HEK293 (cell line): ENCODE measurements around the gene DND1.

Experiments
- ATF2 ChIP-seq: fragments of 450-650 bp; formaldehyde crosslinking; IDR thresholded peaks from 2 replicates; pipeline ENCODE4 v1.5.1; 2016; ENCODE audit warnings: missing biosample characterization, missing genetic modification characterization, low read depth
- GFI1B ChIP-seq: fragments of 450-650 bp; formaldehyde crosslinking; IDR thresholded peaks from 2 replicates; pipeline ENCODE4 v1.5.1; 2016; ENCODE audit warnings: missing biosample characterization, missing genetic modification characterization
- HOXA7 ChIP-seq: sonication (generic); formaldehyde crosslinking; IDR thresholded peaks from 2 replicates; pipeline ENCODE4 v1.8.1; 2022; ENCODE audit warnings: missing genetic modification reagents, borderline replicate concordance
- KLF8 ChIP-seq: fragments of 450-650 bp; formaldehyde crosslinking; IDR thresholded peaks from 2 replicates; pipeline ENCODE4 v1.5.1; 2016; ENCODE audit warnings: missing biosample characterization, missing genetic modification characterization
- OVOL3 ChIP-seq: fragments of 450-650 bp; formaldehyde crosslinking; IDR thresholded peaks from 2 replicates; pipeline ENCODE4 v1.5.1; 2016; ENCODE audit warnings: missing biosample characterization, missing genetic modification characterization
- SCRT2 ChIP-seq: fragments of 450-650 bp; formaldehyde crosslinking; IDR thresholded peaks from 2 replicates; pipeline ENCODE4 v1.5.1; 2016; ENCODE audit warnings: missing biosample characterization, missing genetic modification characterization
- WT1 ChIP-seq: fragments of 450-650 bp; formaldehyde crosslinking; IDR thresholded peaks from 2 replicates; pipeline ENCODE4 v1.5.1; 2016; ENCODE audit warnings: missing biosample characterization, missing genetic modification characterization
- ZBTB10 ChIP-seq: fragments of 450-650 bp; formaldehyde crosslinking; IDR thresholded peaks from 2 replicates; pipeline ENCODE4 v1.5.1; 2016; ENCODE audit warnings: missing biosample characterization, missing genetic modification characterization
- ZBTB7A ChIP-seq: fragments of 450-650 bp; formaldehyde crosslinking; IDR thresholded peaks from 2 replicates; pipeline ENCODE4 v1.5.1; 2016; ENCODE audit warnings: low read depth, missing biosample characterization, missing genetic modification characterization
- ZEB2 ChIP-seq: fragments of 450-650 bp; formaldehyde crosslinking; IDR thresholded peaks from 2 replicates; pipeline ENCODE4 v1.5.1; 2016; ENCODE audit warnings: missing biosample characterization, missing genetic modification characterization
- ZFP37 ChIP-seq: fragments of 450-650 bp; formaldehyde crosslinking; IDR thresholded peaks from 2 replicates; pipeline ENCODE4 v1.5.1; 2016; ENCODE audit warnings: missing biosample characterization, missing genetic modification characterization
- ZFP69B ChIP-seq: fragments of 450-650 bp; formaldehyde crosslinking; IDR thresholded peaks from 2 replicates; pipeline ENCODE4 v1.5.1; 2016; ENCODE audit warnings: missing biosample characterization, missing genetic modification characterization
- ZNF114 ChIP-seq: fragments of 450-650 bp; formaldehyde crosslinking; IDR thresholded peaks from 2 replicates; pipeline ENCODE4 v1.5.0; 2017; ENCODE audit warnings: missing biosample characterization, missing genetic modification characterization
- ZNF121 ChIP-seq: fragments of 450-650 bp; formaldehyde crosslinking; IDR thresholded peaks from 2 replicates; pipeline ENCODE4 v1.5.1; 2016; ENCODE audit warnings: missing biosample characterization, missing genetic modification characterization
- ZNF146 ChIP-seq: fragments of 450-650 bp; formaldehyde crosslinking; IDR thresholded peaks from 2 replicates; pipeline ENCODE4 v1.5.1; 2016; ENCODE audit warnings: missing biosample characterization, missing genetic modification characterization
- ZNF148 ChIP-seq: fragments of 450-650 bp; formaldehyde crosslinking; IDR thresholded peaks from 2 replicates; pipeline ENCODE4 v1.5.0; 2017; ENCODE audit warnings: missing biosample characterization, missing genetic modification characterization, borderline replicate concordance
- ZNF174 ChIP-seq: fragments of 450-650 bp; formaldehyde crosslinking; IDR thresholded peaks from 2 replicates; pipeline ENCODE4 v1.5.0; 2017; ENCODE audit warnings: missing biosample characterization, mild to moderate bottlenecking, missing genetic modification characterization
- ZNF214 ChIP-seq: fragments of 450-650 bp; formaldehyde crosslinking; IDR thresholded peaks from 2 replicates; pipeline ENCODE4 v1.5.1; 2017; ENCODE audit warnings: missing biosample characterization, mild to moderate bottlenecking, missing genetic modification characterization, borderline replicate concordance
- ZNF302 ChIP-seq: fragments of 450-650 bp; formaldehyde crosslinking; IDR thresholded peaks from 2 replicates; pipeline ENCODE4 v1.5.1; 2016; ENCODE audit warnings: missing biosample characterization, missing genetic modification characterization, low read depth
- ZNF366 ChIP-seq: fragments of 450-650 bp; formaldehyde crosslinking; conservative IDR thresholded peaks from 2 replicates; pipeline ENCODE4 v1.5.1; 2016; ENCODE audit warnings: missing biosample characterization, missing genetic modification characterization
- ZNF426 ChIP-seq: fragments of 450-650 bp; formaldehyde crosslinking; IDR thresholded peaks from 2 replicates; pipeline ENCODE4 v1.5.1; 2017; ENCODE audit warnings: missing biosample characterization, missing genetic modification characterization, mild to moderate bottlenecking, inconsistent platforms, moderate library complexity
- ZNF548 ChIP-seq: fragments of 450-650 bp; formaldehyde crosslinking; IDR thresholded peaks from 2 replicates; pipeline ENCODE4 v1.5.1; 2016; ENCODE audit warnings: missing biosample characterization, missing genetic modification characterization
- ZNF571 ChIP-seq: fragments of 450-650 bp; formaldehyde crosslinking; IDR thresholded peaks from 2 replicates; pipeline ENCODE4 v1.5.0; 2017; ENCODE audit warnings: missing biosample characterization, missing genetic modification characterization
- ZNF585B ChIP-seq: fragments of 450-650 bp; formaldehyde crosslinking; IDR thresholded peaks from 2 replicates; pipeline ENCODE4 v1.5.1; 2016; ENCODE audit warnings: missing biosample characterization, missing genetic modification characterization
- ZNF600 ChIP-seq: fragments of 450-650 bp; formaldehyde crosslinking; IDR thresholded peaks from 2 replicates; pipeline ENCODE4 v1.5.1; 2016; ENCODE audit warnings: missing biosample characterization, missing genetic modification characterization
- ZNF654 ChIP-seq: fragments of 450-650 bp; formaldehyde crosslinking; IDR thresholded peaks from 2 replicates; pipeline ENCODE4 v1.5.1; 2016; ENCODE audit warnings: low read depth, missing biosample characterization, missing genetic modification characterization
- ZNF658 ChIP-seq: fragments of 450-650 bp; formaldehyde crosslinking; IDR thresholded peaks from 2 replicates; pipeline ENCODE4; 2016; ENCODE audit warnings: missing biosample characterization, missing genetic modification characterization
- ZNF776 ChIP-seq: fragments of 450-650 bp; formaldehyde crosslinking; IDR thresholded peaks from 2 replicates; pipeline ENCODE4 v1.5.0; 2017; ENCODE audit warnings: missing biosample characterization, missing genetic modification characterization, borderline replicate concordance
- ZNF792 ChIP-seq: fragments of 450-650 bp; formaldehyde crosslinking; IDR thresholded peaks from 2 replicates; pipeline ENCODE4 v1.5.1; 2016; ENCODE audit warnings: missing biosample characterization, missing genetic modification characterization
- ZXDB ChIP-seq: fragments of 450-650 bp; formaldehyde crosslinking; IDR thresholded peaks from 2 replicates; pipeline ENCODE4 v1.5.1; 2016; ENCODE audit warnings: missing biosample characterization, missing genetic modification characterization
- TF ChIP-seq, protein P1 (sequence below): fragments of 450-650 bp; formaldehyde crosslinking; IDR thresholded peaks from 2 replicates; pipeline ENCODE4 v1.5.1; 2016; ENCODE audit warnings: missing biosample characterization, missing genetic modification characterization
- TF ChIP-seq, protein P2 (sequence below): fragments of 450-650 bp; formaldehyde crosslinking; optimal IDR thresholded peaks from 2 replicates; pipeline ENCODE3; 2016; ENCODE audit warnings: missing biosample characterization, mild to moderate bottlenecking, missing genetic modification characterization

The DND1 gene

DNA sequence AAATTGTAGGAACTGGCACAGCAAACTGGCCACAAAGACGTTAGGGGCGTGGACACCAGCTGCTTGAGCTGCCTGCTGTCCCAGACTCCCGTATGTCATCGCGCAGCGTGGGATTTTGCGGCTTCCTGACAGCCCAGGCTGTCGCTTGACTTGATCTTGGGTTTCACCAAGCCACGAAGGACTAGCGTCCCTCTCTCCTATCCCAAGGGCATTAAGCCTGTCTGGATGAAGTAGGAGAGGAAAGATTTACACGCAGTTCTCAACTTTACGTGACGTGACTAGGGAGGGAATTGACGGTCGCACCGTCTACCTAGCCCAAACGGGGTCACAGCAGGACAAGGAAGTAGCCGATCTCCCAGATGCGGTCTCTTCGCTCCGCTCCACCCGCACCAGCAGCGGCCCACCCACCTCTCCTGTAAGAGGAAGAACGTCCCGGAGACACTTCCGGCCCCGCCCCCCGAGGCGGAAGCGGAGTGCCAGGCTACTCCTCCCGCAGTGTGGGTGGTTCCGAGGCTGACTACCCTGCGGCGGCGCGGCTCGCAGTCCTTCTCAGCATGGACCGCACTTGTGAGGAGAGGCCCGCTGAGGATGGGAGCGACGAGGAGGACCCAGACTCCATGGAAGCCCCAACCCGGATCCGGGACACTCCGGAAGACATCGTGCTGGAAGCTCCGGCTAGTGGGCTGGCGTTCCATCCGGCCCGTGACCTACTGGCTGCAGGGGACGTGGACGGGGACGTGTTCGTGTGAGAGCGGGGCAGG lies 8.8 kb downstream of the DND1 start, which contains the start of gene WDR55 (continued):
- TF ChIP-seq ZNF214 (no peak), GFI1B (tag by site-specific recombination) (0 out of 2 replicates have a peak, but pooled peaks have one; percentile 11), ZNF114 (tag by site-specific recombination) (no peak), ZNF548 (tag by site-specific recombination) (no peak), ZNF776 (no peak), WT1 (tag by site-specific recombination) (no peak), ZNF792 (tag by site-specific recombination) (no peak), ZNF366 (tag by site-specific recombination) (peak; percentile 91), ZNF148 (tag by site-specific recombination) (no peak), ZNF654 (tag by site-specific recombination) (no peak), ZNF302 (tag by site-specific recombination) (no peak), ZEB2 (tag by site-specific recombination) (peak; percentile 91), KLF8 (tag by site-specific recombination) (peak; percentile 81), ZNF121 (tag by site-specific recombination) (no peak), SCRT2 (tag by site-specific recombination) (no peak), ZFP69B (tag by site-specific recombination) (peak; percentile 47; the same call in 1 of the 2 replicates), ZBTB10 (no peak; the same call in 1 of the 2 replicates), ZFP37 (tag by site-specific recombination) (peak; percentile 77; the same call in 1 of the 2 replicates), ZNF658 (tag by site-specific recombination) (no peak), ZNF174 (no peak), ZNF585B (tag by site-specific recombination) (no peak), ZNF426 (tag by site-specific recombination) (no peak), OVOL3 (tag by site-specific recombination) (no peak), ZXDB (peak; percentile 62; the same call in 1 of the 2 replicates), ZNF146 (no peak), ZNF571 (tag by site-specific recombination) (no peak), ATF2 (tag by site-specific recombination) (no peak), ZBTB7A (tag by site-specific recombination) (no peak), ZNF600 (peak; percentile 93), HOXA7 (no peak)
- TF ChIP-seq, protein P1, sequence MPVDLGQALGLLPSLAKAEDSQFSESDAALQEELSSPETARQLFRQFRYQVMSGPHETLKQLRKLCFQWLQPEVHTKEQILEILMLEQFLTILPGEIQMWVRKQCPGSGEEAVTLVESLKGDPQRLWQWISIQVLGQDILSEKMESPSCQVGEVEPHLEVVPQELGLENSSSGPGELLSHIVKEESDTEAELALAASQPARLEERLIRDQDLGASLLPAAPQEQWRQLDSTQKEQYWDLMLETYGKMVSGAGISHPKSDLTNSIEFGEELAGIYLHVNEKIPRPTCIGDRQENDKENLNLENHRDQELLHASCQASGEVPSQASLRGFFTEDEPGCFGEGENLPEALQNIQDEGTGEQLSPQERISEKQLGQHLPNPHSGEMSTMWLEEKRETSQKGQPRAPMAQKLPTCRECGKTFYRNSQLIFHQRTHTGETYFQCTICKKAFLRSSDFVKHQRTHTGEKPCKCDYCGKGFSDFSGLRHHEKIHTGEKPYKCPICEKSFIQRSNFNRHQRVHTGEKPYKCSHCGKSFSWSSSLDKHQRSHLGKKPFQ (tag by site-specific recombination) = no peak
- TF ChIP-seq, protein P2, sequence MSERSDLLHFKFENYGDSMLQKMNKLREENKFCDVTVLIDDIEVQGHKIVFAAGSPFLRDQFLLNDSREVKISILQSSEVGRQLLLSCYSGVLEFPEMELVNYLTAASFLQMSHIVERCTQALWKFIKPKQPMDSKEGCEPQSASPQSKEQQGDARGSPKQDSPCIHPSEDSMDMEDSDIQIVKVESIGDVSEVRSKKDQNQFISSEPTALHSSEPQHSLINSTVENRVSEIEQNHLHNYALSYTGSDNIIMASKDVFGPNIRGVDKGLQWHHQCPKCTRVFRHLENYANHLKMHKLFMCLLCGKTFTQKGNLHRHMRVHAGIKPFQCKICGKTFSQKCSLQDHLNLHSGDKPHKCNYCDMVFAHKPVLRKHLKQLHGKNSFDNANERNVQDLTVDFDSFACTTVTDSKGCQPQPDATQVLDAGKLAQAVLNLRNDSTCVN (tag by site-specific recombination) = peak; percentile 71
